ENCODE data around the gene BRCA1.
"Not testable (repeated sequence)": the region's sequence is repeated elsewhere in the genome, so short reads cannot be mapped to it uniquely, and the experiment has no call there.

- TF ChIP-seq, protein P1, sequence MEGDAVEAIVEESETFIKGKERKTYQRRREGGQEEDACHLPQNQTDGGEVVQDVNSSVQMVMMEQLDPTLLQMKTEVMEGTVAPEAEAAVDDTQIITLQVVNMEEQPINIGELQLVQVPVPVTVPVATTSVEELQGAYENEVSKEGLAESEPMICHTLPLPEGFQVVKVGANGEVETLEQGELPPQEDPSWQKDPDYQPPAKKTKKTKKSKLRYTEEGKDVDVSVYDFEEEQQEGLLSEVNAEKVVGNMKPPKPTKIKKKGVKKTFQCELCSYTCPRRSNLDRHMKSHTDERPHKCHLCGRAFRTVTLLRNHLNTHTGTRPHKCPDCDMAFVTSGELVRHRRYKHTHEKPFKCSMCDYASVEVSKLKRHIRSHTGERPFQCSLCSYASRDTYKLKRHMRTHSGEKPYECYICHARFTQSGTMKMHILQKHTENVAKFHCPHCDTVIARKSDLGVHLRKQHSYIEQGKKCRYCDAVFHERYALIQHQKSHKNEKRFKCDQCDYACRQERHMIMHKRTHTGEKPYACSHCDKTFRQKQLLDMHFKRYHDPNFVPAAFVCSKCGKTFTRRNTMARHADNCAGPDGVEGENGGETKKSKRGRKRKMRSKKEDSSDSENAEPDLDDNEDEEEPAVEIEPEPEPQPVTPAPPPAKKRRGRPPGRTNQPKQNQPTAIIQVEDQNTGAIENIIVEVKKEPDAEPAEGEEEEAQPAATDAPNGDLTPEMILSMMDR (IDR thresholded peaks at IDR 0.05): not testable (repeated sequence)
- not testable (repeated sequence) for TF ChIP-seq POLR2A (IDR thresholded peaks at IDR 0.05)
Observed at GRCh38 chr17:43053008-43053407, 72.2 kb downstream of the BRCA1 start.

Measured in right lobe of liver (tissue), 4 donors.